NCI-H1930 (cell line): ENCODE data around the gene MGAT4B.

ENCODE experiments used
- DNase-seq, 2 experiments: peaks; one replicate each; lab custom pipeline; 2025; lab: John Stamatoyannopoulos, UW

MGAT4B gene

GRCh38 chr5:179768326-179769085 is 38.2 kb downstream of the MGAT4B start:
- DNase-seq: no peak

DNA sequence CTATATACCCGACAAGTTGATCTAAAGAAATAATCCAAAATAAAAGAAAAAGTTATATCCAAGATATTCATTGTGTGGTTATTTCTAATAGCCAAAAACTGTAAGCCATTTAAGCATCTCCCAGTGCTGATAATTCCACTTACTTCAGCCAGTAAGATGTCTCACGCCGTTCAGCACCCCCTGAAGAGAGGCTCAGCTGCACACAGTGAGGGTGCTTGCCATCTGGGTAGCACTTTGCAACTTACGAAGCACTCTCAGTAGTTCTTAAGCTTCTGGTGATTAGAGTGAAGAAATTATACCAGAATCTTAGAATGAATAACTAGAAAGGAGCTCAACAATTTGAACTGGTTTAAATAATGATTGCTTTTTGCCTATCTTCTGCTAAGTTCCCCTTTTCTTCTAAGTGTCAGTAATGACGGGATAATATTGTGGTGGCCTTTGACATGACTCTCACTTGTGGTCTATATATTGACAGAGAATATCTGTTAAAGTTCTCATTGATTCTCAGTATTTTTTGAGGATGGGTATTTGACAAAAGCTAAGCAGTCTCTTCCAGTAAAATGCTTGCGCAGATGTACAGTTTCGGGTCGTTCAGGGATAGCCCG is 39.1 kb downstream of the MGAT4B start:
- DNase-seq: no peak

- no peak for DNase-seq
These were observed 39.8 kb downstream of the MGAT4B start for GRCh38 chr5:179766726-179767455.

DNA sequence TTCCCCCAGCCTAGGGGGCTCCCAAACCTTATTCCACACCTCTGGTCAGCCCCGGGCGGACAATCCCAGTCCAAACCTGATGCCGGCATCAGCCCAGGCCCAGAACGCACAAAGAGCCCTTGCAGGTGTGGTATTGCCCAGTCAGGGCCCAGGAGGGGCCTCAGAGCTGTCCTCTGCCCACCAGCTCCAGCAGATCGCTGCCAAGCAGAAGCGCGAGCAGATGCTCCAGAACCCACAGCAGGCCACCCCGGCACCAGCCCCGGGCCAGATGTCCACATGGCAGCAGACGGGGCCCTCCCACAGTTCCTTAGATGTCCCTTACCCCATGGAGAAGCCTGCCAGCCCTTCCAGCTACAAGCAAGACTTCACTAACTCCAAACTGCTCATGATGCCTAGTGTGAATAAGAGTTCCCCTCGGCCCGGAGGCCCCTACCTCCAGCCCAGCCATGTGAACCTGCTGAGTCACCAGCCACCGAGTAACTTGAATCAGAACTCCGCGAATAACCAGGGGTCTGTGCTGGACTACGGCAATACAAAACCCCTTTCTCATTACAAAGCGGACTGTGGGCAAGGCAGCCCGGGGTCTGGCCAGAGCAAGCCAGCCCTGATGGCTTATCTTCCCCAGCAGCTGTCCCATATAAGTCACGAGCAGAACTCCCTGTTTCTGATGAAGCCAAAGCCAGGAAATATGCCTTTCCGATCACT is 40.5 kb downstream of the MGAT4B start:
- DNase-seq: no peak

- DNase-seq: no peak
These were observed 41.3 kb downstream of the MGAT4B start for GRCh38 chr5:179765400-179765799.

GRCh38 chr5:179764056-179764455 is 42.6 kb downstream of the MGAT4B start:
- no peak for DNase-seq

DNA sequence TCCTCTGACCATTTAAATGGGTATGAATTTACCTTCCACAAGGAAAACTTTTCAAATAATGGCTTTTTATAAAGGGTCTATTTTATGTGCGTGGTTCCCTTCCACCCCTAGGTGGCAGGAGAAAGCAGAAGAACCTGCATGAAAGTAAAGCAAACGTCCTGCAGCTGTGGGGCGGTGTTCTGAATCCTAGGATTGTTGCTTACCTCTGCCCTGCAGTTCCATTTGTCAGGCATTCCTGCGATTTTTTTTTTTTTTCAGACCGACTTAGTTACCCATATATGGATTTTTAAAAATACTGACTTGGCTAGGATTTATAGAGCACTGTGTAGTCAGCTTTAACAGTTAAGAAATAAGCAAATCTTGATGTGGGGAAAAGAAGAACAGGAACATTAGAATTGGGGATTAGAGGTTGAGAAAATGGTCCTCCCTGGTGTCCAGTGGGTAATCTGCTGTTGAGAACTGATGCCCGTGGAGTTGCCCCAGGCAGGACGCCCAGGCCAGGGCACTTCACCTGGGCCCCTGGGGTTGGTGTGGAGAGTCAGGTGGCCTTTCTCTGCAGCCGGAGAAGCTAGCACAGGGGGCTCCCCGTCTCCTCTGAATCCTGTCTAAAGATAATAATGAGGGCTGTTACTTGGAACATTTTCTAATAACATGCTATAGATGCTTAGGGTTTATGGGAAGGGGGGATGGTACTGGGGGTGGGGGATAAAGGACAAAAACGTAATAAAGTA is 43.3 kb downstream of the MGAT4B start:
- DNase-seq: peak in 1 of 2 experiments; percentile 29

GRCh38 chr5:179762781-179763176 is 43.9 kb downstream of the MGAT4B start:
- no peak for DNase-seq

DNA sequence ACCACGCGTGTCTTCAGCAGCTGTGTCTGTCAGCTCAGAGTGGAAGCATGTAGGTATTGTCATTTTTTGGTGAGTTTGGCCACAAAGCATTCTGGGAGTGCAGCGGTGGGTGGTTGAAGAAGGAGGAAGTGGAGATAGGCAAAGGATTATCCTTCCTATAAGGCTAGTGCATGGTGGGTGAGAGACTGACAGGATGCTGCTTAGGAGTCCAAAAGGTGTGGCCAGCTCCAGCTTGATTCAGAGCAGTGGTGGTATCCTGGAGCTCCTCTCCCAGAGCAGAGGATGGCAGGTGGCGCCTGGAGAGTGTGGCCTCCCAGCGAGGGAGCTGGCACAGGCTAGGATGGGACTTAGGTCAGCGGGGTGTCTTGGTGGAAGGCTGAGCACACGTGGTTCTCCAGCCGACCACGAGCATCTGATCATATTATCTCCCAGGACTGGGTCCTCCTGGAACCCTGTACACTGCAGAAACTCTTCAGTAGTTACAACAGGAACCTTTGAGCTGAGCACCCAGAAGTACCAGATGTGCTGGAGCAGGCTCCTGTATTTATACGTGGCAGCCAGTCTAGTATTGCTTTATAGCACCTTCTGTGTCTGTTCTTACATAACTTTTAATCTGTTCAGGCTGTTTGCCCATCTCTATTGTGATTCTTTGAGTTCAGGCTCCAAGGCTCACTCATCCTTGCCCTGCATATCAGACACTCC is 44.4 kb downstream of the MGAT4B start:
- no peak for DNase-seq

DNA sequence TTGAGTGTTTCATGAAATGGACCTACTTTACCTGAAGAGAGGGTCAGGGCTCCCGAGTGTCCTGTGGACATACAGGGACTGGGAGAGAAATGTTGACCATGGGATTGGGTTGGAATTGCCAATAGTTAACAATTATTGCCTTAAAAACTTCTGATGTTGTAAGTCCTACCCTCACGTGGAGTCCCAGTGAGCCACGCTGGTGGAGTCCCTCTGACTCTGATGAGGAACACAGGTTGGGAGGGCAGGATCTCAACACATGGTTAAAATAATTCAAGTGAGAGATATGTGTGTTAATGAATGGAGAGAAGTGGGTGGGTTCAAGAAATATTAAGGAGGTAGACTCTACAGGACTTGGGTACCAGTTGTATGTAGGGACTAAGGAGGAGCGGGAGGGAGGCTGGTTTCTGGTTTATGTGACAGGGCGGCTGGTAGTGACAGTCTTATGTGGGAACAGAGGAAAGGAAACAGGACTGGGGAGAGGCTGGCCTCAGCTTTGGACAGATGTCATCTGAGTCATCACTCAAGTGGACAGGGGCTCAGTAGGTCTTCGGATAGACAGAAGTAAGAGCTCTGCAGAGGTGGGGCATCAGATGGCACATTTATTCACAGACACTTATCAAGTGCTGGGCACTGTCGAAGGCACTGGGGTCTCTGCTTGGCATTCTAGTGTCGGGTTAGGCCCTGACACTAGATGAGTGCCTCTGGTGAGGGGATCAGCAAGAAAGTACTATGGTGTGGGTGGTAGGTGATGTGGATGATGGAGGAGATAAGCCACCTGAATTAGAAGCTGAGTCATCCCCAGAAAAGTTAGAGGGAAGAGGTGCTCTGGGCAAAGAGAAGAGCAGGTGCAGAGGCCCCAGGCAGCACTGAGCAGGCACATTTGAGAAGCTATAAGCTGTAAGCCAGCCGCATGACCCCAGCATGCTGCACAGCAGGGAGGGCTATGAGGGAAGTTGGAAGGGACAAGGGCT is 46.8 kb downstream of the MGAT4B start:
- DNase-seq: no peak

DNA sequence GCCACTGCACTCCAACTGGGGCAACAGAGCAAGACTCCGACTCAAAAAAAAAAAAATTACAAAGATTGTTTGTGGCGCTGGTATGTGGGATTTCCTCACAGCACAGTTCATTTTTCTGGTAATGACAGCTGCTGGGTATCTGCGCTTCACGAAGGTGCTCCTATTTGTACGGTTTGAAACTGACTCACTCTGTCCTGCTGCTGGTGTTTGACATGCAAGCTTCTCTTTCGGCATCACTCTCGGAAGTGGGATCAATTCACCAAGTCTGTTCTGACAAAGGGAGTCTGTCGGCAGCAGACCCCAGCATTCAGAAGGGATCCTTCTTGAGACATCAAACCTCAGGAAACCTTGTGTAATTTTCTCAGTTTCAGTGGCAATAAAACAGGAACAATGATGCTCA is 47.7 kb downstream of the MGAT4B start:
- DNase-seq: no peak

DNA sequence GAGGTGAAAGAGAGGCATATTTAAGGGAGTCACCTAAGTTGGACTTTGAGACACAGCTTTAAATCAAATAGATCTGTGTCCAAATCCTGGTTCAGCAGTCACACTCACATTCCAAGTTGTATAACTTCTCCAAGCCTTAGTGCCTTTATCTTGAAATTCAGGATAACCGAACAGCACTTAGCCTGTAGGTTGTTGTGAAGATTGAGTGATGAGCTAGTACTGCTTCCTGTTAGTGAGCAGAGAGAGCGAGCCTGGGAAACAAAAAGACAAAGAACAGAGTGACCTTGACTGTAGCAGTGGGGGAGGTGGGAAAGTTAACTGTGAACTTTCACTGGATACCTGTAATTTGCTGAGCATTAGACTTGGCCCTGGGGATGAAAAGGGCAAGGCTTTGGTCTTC is 51.6 kb downstream of the MGAT4B start:
- DNase-seq: no peak

DNA sequence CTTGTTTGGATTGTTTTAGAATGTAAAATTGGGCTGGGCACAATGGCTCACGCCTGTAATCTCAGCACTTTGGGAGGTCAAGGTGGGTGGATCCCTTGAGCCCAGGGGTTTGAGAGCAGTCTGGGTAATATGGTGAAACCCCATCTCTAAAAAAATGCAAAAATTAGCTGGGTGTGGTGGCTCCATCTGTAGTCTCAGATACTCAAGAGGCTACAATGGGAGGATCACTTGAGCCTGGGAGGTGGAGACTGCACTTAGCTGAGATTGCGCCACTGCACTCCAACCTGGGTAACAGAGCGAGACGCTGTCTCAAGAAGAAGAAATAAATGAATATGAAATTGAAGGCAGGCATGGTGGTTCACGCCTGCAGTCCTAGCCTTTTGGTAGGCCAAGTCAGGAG is 52.7 kb downstream of the MGAT4B start:
- DNase-seq: no peak

GRCh38 chr5:179749857-179750508 is 56.7 kb downstream of the MGAT4B start:
- DNase-seq: no peak

DNA sequence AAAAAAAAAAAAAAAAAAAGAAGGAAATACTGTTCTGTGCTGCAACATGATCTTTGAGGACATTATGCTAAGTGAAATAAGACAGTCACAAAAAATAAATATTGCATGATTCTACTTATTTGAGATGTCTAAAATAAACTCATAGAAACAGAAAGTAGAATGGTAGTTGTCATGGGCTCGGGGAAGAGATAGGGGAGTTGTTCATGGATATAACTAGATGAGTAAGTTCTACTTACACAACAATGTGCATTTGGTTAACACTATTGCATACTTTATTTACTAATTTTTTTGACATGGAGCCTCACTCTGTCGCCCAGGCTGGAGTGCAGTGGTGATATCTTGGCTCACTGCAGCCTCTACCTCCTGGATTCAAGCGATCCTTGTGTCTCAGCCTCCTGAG is 58.9 kb downstream of the MGAT4B start:
- DNase-seq: no peak
